Neural cell (in vitro differentiated cells): ENCODE measurements around the gene PFKFB4. TPM values are rescaled to one million over a fixed set of nuclear protein-coding genes. Genes with fewer than 3 reads are reported as not detected.

Source experiments
- H2AFZ ChIP-seq: fragments of 200-600, 300-800 bp; sonication (generic), shearing (Covaris generic); 2 replicates; pipeline ENCODE4 v1.6.0; 2014; ENCODE audit warnings: low read depth, mild to moderate bottlenecking, antibody characterized with exemption, low read length, moderate library complexity
- H3F3A ChIP-seq: fragments of 200-600 bp; shearing (Covaris generic); 2 replicates; pipeline ENCODE4 v1.6.1; 2016; ENCODE audit warnings: mild to moderate bottlenecking, moderate library complexity, mixed read lengths, antibody characterized with exemption, low read length; ENCODE audit not compliant: insufficient read depth, poor library complexity, severe bottlenecking
- H3K27ac ChIP-seq: fragments of 200-600, 300-800 bp; sonication (generic), shearing (Covaris generic); 2 replicates; pipeline ENCODE4 v1.5.1; 2014; ENCODE audit warnings: mild to moderate bottlenecking, low read length, moderate library complexity
- H3K27me3 ChIP-seq: fragments of 300-800, 200-600 bp; sonication (generic), shearing (Covaris generic); 2 replicates; pipeline ENCODE4 v1.6.0; 2014; ENCODE audit warnings: mild to moderate bottlenecking, low read depth, low read length, moderate library complexity; ENCODE audit not compliant: insufficient read depth
- H3K36me3 ChIP-seq: fragments of 300-800, 200-600 bp; sonication (generic), shearing (Covaris generic); 2 replicates; pipeline ENCODE4 v1.5.1; 2014; ENCODE audit warnings: mild to moderate bottlenecking, antibody characterized with exemption, low read length, moderate library complexity; ENCODE audit not compliant: insufficient read depth
- H3K4me2 ChIP-seq: fragments of 300-800, 200-600 bp; sonication (generic), shearing (Covaris generic); 2 replicates; pipeline ENCODE4 v1.6.0; 2014; ENCODE audit warnings: mild to moderate bottlenecking, low read length
- H3K4me3 ChIP-seq: fragments of 300-800, 200-600 bp; sonication (generic), shearing (Covaris generic); 2 replicates; pipeline ENCODE4 v1.5.1; 2014; ENCODE audit warnings: mild to moderate bottlenecking, low read length, moderate library complexity
- H3K79me2 ChIP-seq: fragments of 200-600 bp; shearing (Covaris generic); replicated peaks from 2 replicates; pipeline ENCODE4 v1.6.0; 2014; ENCODE audit warnings: mild to moderate bottlenecking, low read length, moderate library complexity; ENCODE audit not compliant: insufficient read depth
- H3K9ac ChIP-seq: fragments of 300-800, 200-600 bp; sonication (generic), shearing (Covaris generic); 2 replicates; pipeline ENCODE4 v1.6.1; 2016; ENCODE audit warnings: mild to moderate bottlenecking, low read length, mixed read lengths
- H3K9me2 ChIP-seq: fragments of 200-600 bp; shearing (Covaris generic); 2 replicates; pipeline ENCODE4 v1.6.1; 2016; ENCODE audit warnings: mild to moderate bottlenecking, low read length, mixed read lengths; ENCODE audit not compliant: insufficient read depth
- H3K9me3 ChIP-seq: fragments of 200-600, 300-800 bp; sonication (generic), shearing (Covaris generic); 2 replicates; pipeline ENCODE4 v1.6.1; 2016; ENCODE audit warnings: mild to moderate bottlenecking, mixed run types, low read length, moderate library complexity, mixed read lengths
- H4K20me1 ChIP-seq: fragments of 200-600 bp; shearing (Covaris generic); 2 replicates; pipeline ENCODE4 v1.6.1; 2016; ENCODE audit warnings: mild to moderate bottlenecking, mixed run types; ENCODE audit not compliant: insufficient read depth
- CTCF ChIP-seq: fragments of 450-650 bp; IDR thresholded peaks from 2 replicates; pipeline ENCODE4 v1.5.1; 2014; ENCODE audit warnings: antibody characterized with exemption, mild to moderate bottlenecking, moderate library complexity; ENCODE audit not compliant: poor library complexity, severe bottlenecking
- EP300 ChIP-seq: fragments of 450-650 bp; conservative IDR thresholded peaks from 2 replicates; pipeline ENCODE4 v1.6.1; 2014; ENCODE audit warnings: antibody characterized with exemption, mild to moderate bottlenecking, moderate library complexity; ENCODE audit not compliant: poor library complexity, severe bottlenecking
- EZH2 ChIP-seq: fragments of 200-600, 300-800 bp; shearing (Covaris generic), sonication (generic); IDR thresholded peaks from 2 replicates; pipeline ENCODE4 v1.6.1; 2014; ENCODE audit warnings: antibody characterized with exemption, low read length, borderline replicate concordance, mild to moderate bottlenecking; ENCODE audit not compliant: insufficient read depth, poor library complexity, severe bottlenecking
- MXI1 ChIP-seq: fragments of 450-650 bp; conservative IDR thresholded peaks from 2 replicates; pipeline ENCODE4 v1.6.1; 2014; ENCODE audit warnings: antibody characterized with exemption, mild to moderate bottlenecking; ENCODE audit not compliant: poor library complexity, severe bottlenecking
- POLR2AphosphoS5 ChIP-seq: IDR thresholded peaks from 2 replicates; pipeline ENCODE4 v1.6.1; 2012
- RAD21 ChIP-seq: fragments of 450-650 bp; conservative IDR thresholded peaks from 2 replicates; pipeline ENCODE4 v1.6.1; 2014; ENCODE audit warnings: antibody characterized with exemption, mild to moderate bottlenecking, moderate library complexity
- REST ChIP-seq: IDR thresholded peaks from 2 replicates; pipeline ENCODE4 v1.6.1; 2012; ENCODE audit warnings: borderline replicate concordance
- SMC3 ChIP-seq: fragments of 450-650 bp; conservative IDR thresholded peaks from 2 replicates; pipeline ENCODE4 v1.6.1; 2014; ENCODE audit warnings: antibody characterized with exemption, mild to moderate bottlenecking, moderate library complexity; ENCODE audit not compliant: poor library complexity
- TAF1 ChIP-seq: IDR thresholded peaks from 2 replicates; pipeline ENCODE4 v1.6.1; 2012; ENCODE audit warnings: low read depth
- polyA plus RNA-seq: library from polyadenylated mRNA; depleted of rRNA; stranded (reverse); fragments of >200 nt; gene quantifications from 2 replicates; pipeline ENCODE4 v1.2.3, GENCODE V29; 2014

PFKFB4 gene
- polyA plus RNA-seq, 1 donor from 2014 or later: 29.4 TPM

GRCh38 chr3:48528754-48529153, 27.8 kb downstream of the PFKFB4 start:
- H3K4me2 ChIP-seq: no peak overlapping the region
- no peaks in the 10 kb centered on the region for H3F3A ChIP-seq
- no peak overlapping the region for H3K4me3 ChIP-seq
- H2AFZ ChIP-seq: no peak overlapping the region
- H3K27ac ChIP-seq: no peak overlapping the region
- H3K9me2 ChIP-seq: no peaks in the 10 kb centered on the region
- H4K20me1 ChIP-seq: no peaks in the 10 kb centered on the region
- no peaks in the 10 kb centered on the region for H3K9me3 ChIP-seq
- no peak overlapping the region for H3K9ac ChIP-seq
- TF ChIP-seq EP300 (no peak), RAD21 (no peak)
- peaks cover 5% of the 10 kb centered on the region for H3K36me3 ChIP-seq
- H3K79me2 ChIP-seq: no peaks in the 10 kb centered on the region
- no peaks in the 10 kb centered on the region for H3K27me3 ChIP-seq

- no peak overlapping the region for H3K4me2 ChIP-seq
Measured at GRCh38 chr3:48528048-48528447, 28.6 kb downstream of the PFKFB4 start.

More at GRCh38 chr3:48528048-48528447, 28.6 kb downstream of the PFKFB4 start:
- H3K27ac ChIP-seq: no peak overlapping the region
- no peaks in the 10 kb centered on the region for H3F3A ChIP-seq
- no peak overlapping the region for H3K4me3 ChIP-seq
- H2AFZ ChIP-seq: no peak overlapping the region
- no peak for TF ChIP-seq SMC3
- TF ChIP-seq TAF1: no peak
- no peak for TF ChIP-seq RAD21
- no peak for TF ChIP-seq REST
- no peak for TF ChIP-seq EZH2
- TF ChIP-seq MXI1: no peak
- no peak for TF ChIP-seq CTCF
- no peak for TF ChIP-seq EP300
- TF ChIP-seq POLR2AphosphoS5: no peak
- H3K79me2 ChIP-seq: no peaks in the 10 kb centered on the region
- H4K20me1 ChIP-seq: no peaks in the 10 kb centered on the region
- H3K9ac ChIP-seq: no peak overlapping the region
- no peaks in the 10 kb centered on the region for H3K27me3 ChIP-seq
- H3K9me2 ChIP-seq: no peaks in the 10 kb centered on the region
- H3K9me3 ChIP-seq: no peaks in the 10 kb centered on the region
- peaks cover 5% of the 10 kb centered on the region for H3K36me3 ChIP-seq
